HEK293 (cell line): ENCODE results near the gene ZNF365.

Source experiments
- CTCF ChIA-PET: fragments of 350-600 bp; formaldehyde crosslinking; extraction: SDS; loops from one replicate; lab custom pipeline; 2021; ENCODE audit warnings: antibody characterized with exemption; lab: Yijun Ruan, JAX
- POLR2A ChIA-PET: fragments of 300-600 bp; formaldehyde crosslinking; extraction: SDS; loops from one replicate; lab custom pipeline; 2020; ENCODE audit warnings: antibody characterized with exemption, inconsistent platforms; lab: Yijun Ruan, JAX
- H3K27ac ChIP-seq: fragments of 200-500 bp; sonication (Bioruptor generic); 2 replicates; pipeline ENCODE4 v1.5.1; 2014; ENCODE audit warnings: low read depth, low read length, control low read depth, inconsistent platforms; ENCODE audit errors: extremely low read depth
- H3K36me3 ChIP-seq, 2 experiments: fragments of 200-500 bp in 1 of 2; sonication (Bioruptor generic) in 1 of 2; 1 replicate in 1 of 2; 2 replicates in 1 of 2; pipeline ENCODE4 v1.5.1; 2014 to 2017; ENCODE audit warnings: inconsistent platforms in 2 of 2, low read length in 2 of 2; ENCODE audit not compliant: control insufficient read depth in 2 of 2, insufficient read depth in 1 of 2
- H3K4me1 ChIP-seq: fragments of 200-500 bp; sonication (Bioruptor generic); 2 replicates; pipeline ENCODE4 v1.5.1; 2014; ENCODE audit warnings: mild to moderate bottlenecking, low read length, inconsistent platforms; ENCODE audit not compliant: control insufficient read depth, insufficient read depth
- H3K4me3 ChIP-seq: 2 replicates; pipeline ENCODE4 v1.5.1; 2011; ENCODE audit warnings: low read depth, mild to moderate bottlenecking, control low read depth, low read length, moderate library complexity
- H3K9me3 ChIP-seq: fragments of 200-500 bp; sonication (Bioruptor generic); 2 replicates; pipeline ENCODE4 v1.5.1; 2014; ENCODE audit warnings: low read depth, low read length, inconsistent platforms; ENCODE audit not compliant: control insufficient read depth, insufficient read depth
- EGR2 ChIP-seq: fragments of 450-650 bp; formaldehyde crosslinking; IDR thresholded peaks from 2 replicates; pipeline ENCODE4 v1.5.1; 2016; ENCODE audit warnings: low read depth, missing biosample characterization, missing genetic modification characterization
- GLIS2 ChIP-seq: fragments of 450-650 bp; formaldehyde crosslinking; IDR thresholded peaks from 2 replicates; pipeline ENCODE4 v1.5.1; 2016; ENCODE audit warnings: missing biosample characterization, missing genetic modification characterization
- IKZF3 ChIP-seq: fragments of 450-650 bp; IDR thresholded peaks from 2 replicates; pipeline ENCODE4 v1.5.0; 2018; ENCODE audit warnings: missing biosample characterization, mild to moderate bottlenecking, missing genetic modification characterization, moderate library complexity
- MYNN ChIP-seq: fragments of 450-650 bp; formaldehyde crosslinking; IDR thresholded peaks from 2 replicates; pipeline ENCODE4 v1.5.1; 2016; ENCODE audit warnings: missing biosample characterization, missing genetic modification characterization, borderline replicate concordance
- OSR2 ChIP-seq: fragments of 450-650 bp; formaldehyde crosslinking; IDR thresholded peaks from 2 replicates; pipeline ENCODE4 v1.5.1; 2016; ENCODE audit warnings: missing biosample characterization, missing genetic modification characterization
- OVOL3 ChIP-seq: fragments of 450-650 bp; formaldehyde crosslinking; IDR thresholded peaks from 2 replicates; pipeline ENCODE4 v1.5.1; 2016; ENCODE audit warnings: missing biosample characterization, missing genetic modification characterization
- PATZ1 ChIP-seq: fragments of 450-650 bp; formaldehyde crosslinking; IDR thresholded peaks from 2 replicates; pipeline ENCODE4 v1.5.1; 2016; ENCODE audit warnings: missing biosample characterization, missing genetic modification characterization
- PRDM10 ChIP-seq: fragments of 450-650 bp; formaldehyde crosslinking; IDR thresholded peaks from 2 replicates; pipeline ENCODE4 v1.5.1; 2016; ENCODE audit warnings: missing biosample characterization, missing genetic modification characterization
- TCF7L2 ChIP-seq: IDR thresholded peaks from 2 replicates; pipeline ENCODE4 v1.6.1; 2011; ENCODE audit warnings: low read depth, mild to moderate bottlenecking, inconsistent platforms, low read length, moderate library complexity, borderline replicate concordance
- ZBTB17 ChIP-seq: fragments of 450-650 bp; formaldehyde crosslinking; IDR thresholded peaks from 2 replicates; pipeline ENCODE4 v1.5.1; 2016; ENCODE audit warnings: missing biosample characterization, missing genetic modification characterization
- ZIC2 ChIP-seq: fragments of 450-650 bp; formaldehyde crosslinking; IDR thresholded peaks from 2 replicates; pipeline ENCODE4 v1.5.1; 2016; ENCODE audit warnings: missing biosample characterization, missing genetic modification characterization
- ZNF140 ChIP-seq: fragments of 450-650 bp; formaldehyde crosslinking; IDR thresholded peaks from 2 replicates; pipeline ENCODE4 v1.5.1; 2016; ENCODE audit warnings: missing biosample characterization, missing genetic modification characterization
- ZNF335 ChIP-seq: fragments of 450-650 bp; formaldehyde crosslinking; conservative IDR thresholded peaks from 2 replicates; pipeline ENCODE4 v1.5.1; 2016; ENCODE audit warnings: missing biosample characterization, missing genetic modification characterization
- ZNF362 ChIP-seq: fragments of 450-650 bp; formaldehyde crosslinking; IDR thresholded peaks from 2 replicates; pipeline ENCODE4 v1.5.1; 2016; ENCODE audit warnings: missing biosample characterization, missing genetic modification characterization
- ZNF37A ChIP-seq: fragments of 450-650 bp; IDR thresholded peaks from 2 replicates; pipeline ENCODE4 v1.5.1; 2018; ENCODE audit warnings: missing biosample characterization, missing genetic modification characterization
- ZNF423 ChIP-seq: fragments of 450-650 bp; formaldehyde crosslinking; IDR thresholded peaks from 2 replicates; pipeline ENCODE4 v1.5.1; 2016; ENCODE audit warnings: missing biosample characterization, missing genetic modification characterization
- ZNF558 ChIP-seq: fragments of 450-650 bp; formaldehyde crosslinking; IDR thresholded peaks from 2 replicates; pipeline ENCODE4 v1.5.1; 2016; ENCODE audit warnings: missing biosample characterization, missing genetic modification characterization
- ZNF561 ChIP-seq: fragments of 450-650 bp; IDR thresholded peaks from 2 replicates; pipeline ENCODE4 v1.5.1; 2018; ENCODE audit warnings: missing biosample characterization, missing genetic modification characterization, borderline replicate concordance
- ZNF580 ChIP-seq: fragments of 450-650 bp; formaldehyde crosslinking; IDR thresholded peaks from 2 replicates; pipeline ENCODE4 v1.5.1; 2016; ENCODE audit warnings: missing biosample characterization, missing genetic modification characterization
- ZSCAN16 ChIP-seq: fragments of 450-650 bp; formaldehyde crosslinking; IDR thresholded peaks from 2 replicates; pipeline ENCODE4 v1.5.1; 2016; ENCODE audit warnings: missing biosample characterization, missing genetic modification characterization
- ZSCAN30 ChIP-seq: fragments of 450-650 bp; IDR thresholded peaks from 2 replicates; pipeline ENCODE4 v1.5.1; 2018; ENCODE audit warnings: missing biosample characterization, mild to moderate bottlenecking, missing genetic modification characterization, moderate library complexity
- TF ChIP-seq, protein P1 (sequence below): fragments of 450-650 bp; formaldehyde crosslinking; IDR thresholded peaks from 2 replicates; pipeline ENCODE4 v1.5.1; 2016; ENCODE audit warnings: missing biosample characterization, missing genetic modification characterization
- TF ChIP-seq, protein P2 (sequence below): fragments of 450-650 bp; formaldehyde crosslinking; IDR thresholded peaks from 2 replicates; pipeline ENCODE4 v1.5.1; 2016; ENCODE audit warnings: missing biosample characterization, missing genetic modification characterization
- TF ChIP-seq, protein P3 (sequence below): fragments of 450-650 bp; formaldehyde crosslinking; IDR thresholded peaks from 2 replicates; pipeline ENCODE4 v1.5.1; 2016; ENCODE audit warnings: missing biosample characterization, missing genetic modification characterization

Gene ZNF365

GRCh38 chr10:62373995-62374861 is at the start of gene ZNF365:
TSS of gene ZNF365 (plus strand) at chr10:62374369. CDS start at chr10:62376194, 1,825 bp downstream.
- no peaks in the 10 kb centered on the region for H3K9me3 ChIP-seq
- ChIA-PET CTCF (no interaction called here), POLR2A (interaction anchor here (1.4 kb wide), 1 partner anchor 106 kb away, joined by 4 read pairs; the partner anchor contains the start of gene RTKN2)
- H3K36me3 ChIP-seq = no peaks in the 10 kb centered on the region
- no peak within 1 kb of the TSS; the same call in 1 of the 2 replicates for H3K27ac ChIP-seq
- peak within 1 kb of the TSS; percentile 54 for H3K4me3 ChIP-seq
- no peaks in the 10 kb centered on the region for H3K4me1 ChIP-seq
- TF ChIP-seq, protein P1, sequence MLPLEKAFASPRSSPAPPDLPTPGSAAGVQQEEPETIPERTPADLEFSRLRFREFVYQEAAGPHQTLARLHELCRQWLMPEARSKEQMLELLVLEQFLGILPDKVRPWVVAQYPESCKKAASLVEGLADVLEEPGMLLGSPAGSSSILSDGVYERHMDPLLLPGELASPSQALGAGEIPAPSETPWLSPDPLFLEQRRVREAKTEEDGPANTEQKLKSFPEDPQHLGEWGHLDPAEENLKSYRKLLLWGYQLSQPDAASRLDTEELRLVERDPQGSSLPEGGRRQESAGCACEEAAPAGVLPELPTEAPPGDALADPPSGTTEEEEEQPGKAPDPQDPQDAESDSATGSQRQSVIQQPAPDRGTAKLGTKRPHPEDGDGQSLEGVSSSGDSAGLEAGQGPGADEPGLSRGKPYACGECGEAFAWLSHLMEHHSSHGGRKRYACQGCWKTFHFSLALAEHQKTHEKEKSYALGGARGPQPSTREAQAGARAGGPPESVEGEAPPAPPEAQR (tag by site-specific recombination) = no peak
- TF ChIP-seq ZNF558 (tag by site-specific recombination) (no peak), PATZ1 (tag by site-specific recombination) (peak; percentile 58), ZNF335 (tag by site-specific recombination) (0 out of 2 replicates have a peak, but pooled peaks have one; percentile 65), ZSCAN30 (tag by site-specific recombination) (0 out of 2 replicates have a peak, but pooled peaks have one; percentile 22), ZNF37A (tag by site-specific recombination) (no peak), ZIC2 (tag by site-specific recombination) (peak; percentile 84), ZNF362 (no peak), ZNF140 (tag by site-specific recombination) (no peak), ZSCAN16 (tag by site-specific recombination) (no peak), EGR2 (peak; percentile 60), PRDM10 (0 out of 2 replicates have a peak, but pooled peaks have one; percentile 17), ZBTB17 (tag by site-specific recombination) (peak; percentile 54), ZNF561 (tag by site-specific recombination) (peak; percentile 52; the same call in 1 of the 2 replicates), MYNN (tag by site-specific recombination) (no peak), GLIS2 (tag by site-specific recombination) (peak; percentile 84), TCF7L2 (no peak), OSR2 (tag by site-specific recombination) (no peak), ZNF423 (tag by site-specific recombination) (no peak), IKZF3 (tag by site-specific recombination) (peak; percentile 75), ZNF580 (tag by site-specific recombination) (no peak), OVOL3 (tag by site-specific recombination) (no peak)
- TF ChIP-seq, protein P2, sequence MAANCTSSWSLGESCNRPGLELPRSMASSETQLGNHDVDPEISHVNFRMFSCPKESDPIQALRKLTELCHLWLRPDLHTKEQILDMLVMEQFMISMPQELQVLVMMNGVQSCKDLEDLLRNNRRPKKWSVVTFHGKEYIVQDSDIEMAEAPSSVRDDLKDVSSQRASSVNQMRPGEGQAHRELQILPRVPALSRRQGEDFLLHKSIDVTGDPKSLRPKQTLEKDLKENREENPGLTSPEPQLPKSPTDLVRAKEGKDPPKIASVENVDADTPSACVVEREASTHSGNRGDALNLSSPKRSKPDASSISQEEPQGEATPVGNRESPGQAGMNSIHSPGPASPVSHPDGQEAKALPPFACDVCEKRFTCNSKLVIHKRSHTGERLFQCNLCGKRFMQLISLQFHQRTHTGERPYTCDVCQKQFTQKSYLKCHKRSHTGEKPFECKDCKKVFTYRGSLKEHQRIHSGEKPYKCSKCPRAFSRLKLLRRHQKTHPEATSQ (tag by site-specific recombination) = no peak
- TF ChIP-seq, protein P3, sequence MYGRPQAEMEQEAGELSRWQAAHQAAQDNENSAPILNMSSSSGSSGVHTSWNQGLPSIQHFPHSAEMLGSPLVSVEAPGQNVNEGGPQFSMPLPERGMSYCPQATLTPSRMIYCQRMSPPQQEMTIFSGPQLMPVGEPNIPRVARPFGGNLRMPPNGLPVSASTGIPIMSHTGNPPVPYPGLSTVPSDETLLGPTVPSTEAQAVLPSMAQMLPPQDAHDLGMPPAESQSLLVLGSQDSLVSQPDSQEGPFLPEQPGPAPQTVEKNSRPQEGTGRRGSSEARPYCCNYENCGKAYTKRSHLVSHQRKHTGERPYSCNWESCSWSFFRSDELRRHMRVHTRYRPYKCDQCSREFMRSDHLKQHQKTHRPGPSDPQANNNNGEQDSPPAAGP = 0 out of 2 replicates have a peak, but pooled peaks have one; percentile 23
